ENCODE measurements around the gene ITGB8. TPM values are rescaled to one million over a fixed set of nuclear protein-coding genes. Genes with fewer than 3 reads are reported as not detected.

The ITGB8 gene
- total RNA-seq, 1 experiment from 2014 or later, result 2.4 TPM

- Histone ChIP-seq H3K4me1 (ENCODE audit: control insufficient read depth in 1 of 2, insufficient read depth in 2 of 2, low read length in 2 of 2) (peaks cover 26 to 33% of the 10 kb centered on the region in 2 experiments), H2AFZ (ENCODE audit: low read depth, low read length, poor library complexity, severe bottlenecking) (no peak overlapping the region), H3K9me3 (ENCODE audit: control insufficient read depth in 1 of 2, insufficient read depth in 1 of 2, low read depth in 1 of 2, low read length in 2 of 2) (no peaks in the 10 kb centered on the region), H3K4me3 (replicated peaks in 1 of 2; ENCODE audit: low read depth in 1 of 2, low read length in 2 of 2) (no peak overlapping the region), H3K9me2 (ENCODE audit: insufficient read depth) (no peaks in the 10 kb centered on the region), H4K20me1 (ENCODE audit: insufficient read depth) (no peaks in the 10 kb centered on the region), H3K27me3 (ENCODE audit: insufficient read depth, low read length) (no peaks in the 10 kb centered on the region), H3K9ac (ENCODE audit: low read length) (no peak overlapping the region), H3K36me3 (ENCODE audit: control insufficient read depth in 1 of 2, insufficient read depth in 2 of 2, low read length in 2 of 2) (no peaks in the 10 kb centered on the region), H3K27ac (ENCODE audit: low read depth, low read length) (no peak overlapping the region), H3K79me2 (ENCODE audit: insufficient read depth, low read length) (no peaks in the 10 kb centered on the region), H3K4me2 (ENCODE audit: low read length) (no peak overlapping the region)
- ChIA-PET POLR2A (no interaction called here), RAD21 (ENCODE audit: low non-redundant PET in 1 of 2, low total read pairs in 2 of 2, uncharacterized antibody in 2 of 2, unreplicated experiment in 2 of 2) (no interaction called here), CTCF (no interaction called here)
- intact Hi-C loops (cut with micrococcal nuclease), result no loop called here
- TF ChIP-seq JUND (IDR thresholded peaks at IDR 0.05) (no peak), CEBPB (IDR thresholded peaks at IDR 0.05; ENCODE audit: low read depth) (no peak), TCF7L2 (IDR thresholded peaks at IDR 0.05; ENCODE audit: borderline replicate concordance, extremely low read depth, insufficient read depth, insufficient read length) (no peak), EGR1 (IDR thresholded peaks at IDR 0.05; ENCODE audit: low read depth) (no peak), REST (IDR thresholded peaks at IDR 0.05; ENCODE audit: low read depth) (no peak), SIN3A (IDR thresholded peaks at IDR 0.05; ENCODE audit: low read depth) (no peak), FOSL1 (IDR thresholded peaks at IDR 0.05; ENCODE audit: low read depth) (no peak), ZFX (IDR thresholded peaks at IDR 0.05) (no peak), POLR2A (IDR thresholded peaks at IDR 0.05; ENCODE audit: borderline replicate concordance, extremely low read depth, insufficient read depth, insufficient read length) (no peak), EZH2phosphoT487 (IDR thresholded peaks at IDR 0.05; ENCODE audit: borderline replicate concordance) (no peak), ELF1 (IDR thresholded peaks at IDR 0.05; ENCODE audit: borderline replicate concordance, low read depth) (no peak), YY1 (IDR thresholded peaks at IDR 0.05; ENCODE audit: extremely low read depth, insufficient replicate concordance, low read depth, low read length) (no peak), ZNF274 (IDR thresholded peaks at IDR 0.05; ENCODE audit: low read depth, low read length) (no peak), MAX (IDR thresholded peaks at IDR 0.05) (no peak), ZBTB33 (IDR thresholded peaks at IDR 0.05; ENCODE audit: extremely low read depth, insufficient replicate concordance, low read length) (no peak), EZH2 (IDR thresholded peaks at IDR 0.05) (no peak), SRF (IDR thresholded peaks at IDR 0.05; ENCODE audit: low read depth) (no peak)
- no peak for ATAC-seq
- no peak for DNase-seq (ENCODE audit: low read depth, low spot score)
- BruUV-seq (replicated peaks), result no TSS peak
Observed at GRCh38 chr7:20346577-20346976, 15.9 kb downstream of the ITGB8 start.
